Measurements from ENCODE around the gene ITPR1. TPM values are rescaled to one million over a fixed set of nuclear protein-coding genes. Genes with fewer than 3 reads are reported as not detected.
A peak's percentile ranks its signal among the peaks of the same experiment; 100 is the strongest.

ITPR1 gene
- total RNA-seq, 2 donors from 2014 or later: 254 to 283 TPM

GRCh38 chr3:4505688-4506558 is 12.8 kb downstream of the ITPR1 start:
- no peak for ATAC-seq (ENCODE audit: insufficient number of reproducible peaks, low FRiP score, low read depth)
- Histone ChIP-seq H3K9me3 (no peaks in the 10 kb centered on the region), H3K27ac (peak overlapping the region; percentile 87 to 88), H3K4me3 (peak overlapping the region; percentile 51), H3K36me3 (peaks cover 8% of the 10 kb centered on the region), H3K4me1 (ENCODE audit: control insufficient read depth in 1 of 2, low read depth in 2 of 2) (peaks cover 29 to 63% of the 10 kb centered on the region in 2 donors), H3K27me3 (replicated peaks; ENCODE audit: insufficient read depth) (no peaks in the 10 kb centered on the region)
- no peak for TF ChIP-seq CTCF (IDR thresholded peaks at IDR 0.05)
- no peak for DNase-seq (ENCODE audit: low spot score)

- no peaks in the 10 kb centered on the region for H3K9me3 ChIP-seq
- no peak for TF ChIP-seq CTCF (IDR thresholded peaks at IDR 0.05)
- ATAC-seq (ENCODE audit: insufficient number of reproducible peaks, low FRiP score, low read depth): no peak
- peaks cover 29 to 63% of the 10 kb centered on the region in 2 donors for H3K4me1 ChIP-seq (ENCODE audit: control insufficient read depth in 1 of 2, low read depth in 2 of 2)
- no peaks in the 10 kb centered on the region for H3K27me3 ChIP-seq (replicated peaks; ENCODE audit: insufficient read depth)
- DNase-seq (ENCODE audit: low spot score): no peak
- H3K36me3 ChIP-seq: peaks cover 4% of the 10 kb centered on the region
- peak overlapping the region in 1 of 2 donors; percentile 47 for H3K27ac ChIP-seq
- H3K4me3 ChIP-seq: no peak overlapping the region
Measured at GRCh38 chr3:4506559-4507023, 13.4 kb downstream of the ITPR1 start.

GRCh38 chr3:4507024-4507596 is 14.0 kb downstream of the ITPR1 start:
- H3K27me3 ChIP-seq (replicated peaks; ENCODE audit: insufficient read depth): no peaks in the 10 kb centered on the region
- no peaks in the 10 kb centered on the region for H3K36me3 ChIP-seq
- H3K4me1 ChIP-seq (ENCODE audit: control insufficient read depth in 1 of 2, low read depth in 2 of 2): peaks cover 29 to 67% of the 10 kb centered on the region in 2 donors
- no peak for DNase-seq (ENCODE audit: low spot score)
- no peaks in the 10 kb centered on the region for H3K9me3 ChIP-seq
- no peak for ATAC-seq (ENCODE audit: insufficient number of reproducible peaks, low FRiP score, low read depth)
- no peak overlapping the region for H3K27ac ChIP-seq
- TF ChIP-seq CTCF (IDR thresholded peaks at IDR 0.05): no peak
- H3K4me3 ChIP-seq: no peak overlapping the region

GRCh38 chr3:4508048-4508981 is 15.2 kb downstream of the ITPR1 start:
- peaks cover 29 to 69% of the 10 kb centered on the region in 2 donors for H3K4me1 ChIP-seq (ENCODE audit: control insufficient read depth in 1 of 2, low read depth in 2 of 2)
- TF ChIP-seq CTCF (IDR thresholded peaks at IDR 0.05): no peak
- no peak overlapping the region for H3K27ac ChIP-seq

More at GRCh38 chr3:4508048-4508981, 15.2 kb downstream of the ITPR1 start:
- Histone ChIP-seq H3K27me3 (replicated peaks; ENCODE audit: insufficient read depth) (no peaks in the 10 kb centered on the region), H3K36me3 (no peaks in the 10 kb centered on the region), H3K9me3 (no peaks in the 10 kb centered on the region), H3K4me3 (no peak overlapping the region)
- ATAC-seq (ENCODE audit: insufficient number of reproducible peaks, low FRiP score, low read depth) (no peak), DNase-seq (ENCODE audit: low spot score) (no peak)

Measured in thoracic aorta (tissue), 2 donors.